ENCODE data around the gene FANCE.

The FANCE gene

GRCh38 chr6:35484921-35485392 is 32.8 kb downstream of the FANCE start:
- peak; percentile 77 for DNase-seq (ENCODE audit: low read depth)

DNA sequence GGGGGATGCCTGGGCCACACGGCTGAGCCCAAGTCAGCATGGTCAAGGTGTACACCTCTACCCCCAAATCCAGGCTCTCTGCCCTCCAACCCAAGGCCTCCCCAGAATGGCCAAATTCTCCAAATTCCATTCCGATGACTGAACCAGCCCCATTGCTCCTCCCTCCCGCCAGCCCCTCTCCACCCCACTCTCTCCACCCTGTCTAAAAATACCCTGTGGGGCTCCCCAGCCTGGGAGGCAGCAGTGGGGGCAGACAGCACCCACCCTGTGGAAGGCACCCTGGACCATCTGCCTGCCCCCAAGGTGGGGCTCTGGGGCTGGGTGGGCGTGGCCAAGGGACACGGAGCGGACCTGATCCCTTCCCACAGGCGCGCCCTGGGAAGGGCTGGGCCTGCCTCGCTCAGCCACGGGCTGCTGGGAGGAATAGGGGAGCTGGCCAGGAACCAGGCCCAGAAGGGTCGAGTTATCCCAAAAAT is 33.3 kb downstream of the FANCE start:
- DNase-seq (ENCODE audit: low read depth): peak; percentile 94

DNA sequence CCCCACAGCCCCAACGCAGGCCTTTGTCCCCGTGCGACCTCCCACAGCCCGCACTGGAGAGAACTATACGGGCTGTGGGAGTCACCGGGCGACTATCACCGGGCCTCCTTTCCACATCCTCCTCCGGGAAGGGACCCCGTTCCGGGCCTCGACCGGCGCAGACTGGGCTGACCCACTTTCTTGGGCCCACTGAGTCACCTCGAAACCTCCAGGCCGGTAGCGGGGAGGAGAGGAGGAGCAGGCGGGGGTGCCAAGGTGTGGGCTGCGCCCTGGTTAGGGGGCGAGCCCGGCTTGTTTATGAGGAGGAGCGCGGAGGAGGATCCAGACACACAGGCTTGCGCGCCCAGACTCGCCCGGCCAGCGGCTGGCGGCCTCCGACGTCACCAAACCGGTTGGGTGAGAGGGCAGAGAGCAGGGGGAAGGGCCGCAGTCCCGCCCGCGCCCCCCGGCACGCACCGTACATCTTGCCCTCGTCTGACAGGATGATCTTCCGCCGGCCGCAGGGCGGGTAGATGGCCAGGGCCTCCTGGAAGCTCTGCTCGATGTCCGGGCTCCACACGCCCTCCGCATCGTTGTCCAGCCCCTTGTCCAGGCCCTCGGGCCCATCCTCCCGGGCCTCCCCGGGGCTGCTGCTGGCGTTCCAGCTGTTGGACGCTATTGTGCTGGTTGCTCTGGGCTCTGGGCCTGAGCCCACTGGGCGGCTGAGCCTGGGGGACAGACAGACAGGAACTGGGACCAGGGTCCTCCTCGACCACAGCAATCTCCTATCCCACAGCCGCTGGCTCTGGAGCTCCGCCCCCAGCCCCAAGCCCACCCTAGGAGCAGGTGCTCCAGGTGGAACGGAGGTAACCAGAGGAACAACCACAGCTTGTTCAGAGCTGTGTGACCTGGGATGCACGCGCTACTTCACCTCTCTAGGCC is 34.1 kb downstream of the FANCE start:
- no peak for DNase-seq (ENCODE audit: low read depth)

DNA sequence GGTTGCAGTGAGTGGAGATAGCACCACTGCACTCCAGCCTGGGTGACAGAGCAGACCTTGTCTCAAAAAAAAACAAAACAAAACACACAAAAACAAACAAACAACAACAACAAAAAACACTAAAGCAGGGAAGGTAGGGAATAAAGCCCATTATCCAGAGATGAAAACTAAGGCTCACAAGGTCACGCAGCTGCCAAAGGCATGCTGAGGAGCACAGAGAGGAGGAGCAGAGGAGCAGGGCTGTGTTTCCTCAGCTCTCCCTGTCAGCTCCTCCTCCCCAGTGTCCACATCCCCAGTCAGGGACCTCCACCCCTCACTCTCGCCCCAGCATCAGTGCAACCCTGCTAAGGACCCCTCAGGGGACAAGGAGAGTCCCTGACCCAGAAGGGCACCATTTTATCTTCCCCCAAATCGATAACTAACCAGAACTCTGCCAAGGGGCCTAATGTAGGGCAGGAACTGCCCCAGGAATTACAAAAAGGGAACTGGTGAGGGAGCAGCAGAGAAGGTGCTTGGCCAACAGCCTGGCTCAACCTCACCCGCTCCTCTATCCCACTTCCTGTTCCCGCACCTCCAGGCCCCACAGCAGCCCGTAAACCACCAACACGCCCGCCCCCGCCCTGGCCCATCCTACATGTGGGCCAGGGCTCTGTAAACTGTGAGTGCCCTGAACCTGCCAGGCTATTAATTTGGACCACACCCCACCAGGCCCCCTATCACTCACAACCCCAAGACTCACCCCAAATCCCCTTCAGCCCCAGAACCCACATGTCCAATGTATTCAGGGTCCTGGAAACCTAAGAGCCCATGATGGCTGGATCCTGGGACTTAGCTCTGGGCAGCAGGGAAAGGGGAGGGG is 35.7 kb downstream of the FANCE start:
- DNase-seq (ENCODE audit: low read depth): peak; percentile 78

DNA sequence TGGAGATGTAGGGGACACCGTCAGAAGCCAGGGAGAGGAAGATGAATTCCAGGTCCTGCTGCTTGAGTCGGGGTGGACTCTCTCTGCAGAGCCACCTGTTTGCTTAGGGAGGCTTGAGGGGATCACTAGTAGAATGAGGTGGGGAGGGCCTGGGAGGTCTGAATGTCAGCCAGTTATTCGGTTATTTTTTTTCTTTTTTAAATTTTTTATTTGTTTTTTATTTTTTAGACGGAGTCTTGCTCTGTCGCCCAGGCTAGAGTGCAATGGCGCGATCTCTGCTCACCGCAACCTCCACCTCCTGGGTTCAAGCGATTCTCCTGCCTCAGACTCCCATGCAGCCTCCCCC is 36.4 kb downstream of the FANCE start:
- no peak for DNase-seq (ENCODE audit: low read depth)

- no peak for DNase-seq (ENCODE audit: low read depth)
Measured at GRCh38 chr6:35489066-35489465, 36.9 kb downstream of the FANCE start.

DNA sequence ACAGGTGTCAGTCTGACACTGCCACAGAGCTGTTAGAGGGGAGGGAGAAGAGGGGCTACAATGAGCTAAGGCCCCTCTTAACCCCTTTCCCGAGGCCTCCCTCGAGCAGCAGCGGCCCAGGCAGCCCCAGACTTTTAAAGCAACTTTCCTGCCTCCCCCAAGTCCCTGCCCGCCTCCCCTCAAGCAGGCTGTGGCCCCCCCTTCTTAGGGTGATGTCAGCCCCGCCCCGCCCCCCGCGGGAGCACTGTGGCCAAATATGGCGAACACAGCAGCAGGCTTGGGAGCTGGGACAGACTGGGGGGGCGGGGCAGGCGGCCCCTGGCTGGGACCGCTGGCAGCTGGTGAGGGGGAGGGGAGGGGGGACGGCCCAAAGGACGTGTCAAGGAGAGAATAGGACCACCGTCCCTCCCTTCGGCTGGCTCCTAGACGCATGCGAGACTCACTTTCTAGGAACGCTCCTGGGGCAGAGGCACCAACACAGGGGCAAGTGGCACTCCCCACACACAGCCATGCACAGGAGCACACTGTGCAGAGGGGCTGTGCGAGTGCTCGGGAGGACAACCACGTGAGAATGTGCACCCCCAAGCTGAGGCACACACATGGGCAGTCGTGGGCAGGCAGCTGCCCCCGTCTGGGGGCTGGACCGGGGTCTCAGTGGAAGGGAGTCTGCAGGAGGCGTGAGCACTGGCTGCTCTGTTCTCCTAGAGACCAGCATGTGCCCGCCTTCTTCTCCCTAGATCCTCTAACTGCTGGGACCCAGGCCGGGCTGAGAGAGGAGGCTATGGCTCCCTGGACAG is 38.1 kb downstream of the FANCE start:
- peak; percentile 93 for DNase-seq (ENCODE audit: low read depth)

DNA sequence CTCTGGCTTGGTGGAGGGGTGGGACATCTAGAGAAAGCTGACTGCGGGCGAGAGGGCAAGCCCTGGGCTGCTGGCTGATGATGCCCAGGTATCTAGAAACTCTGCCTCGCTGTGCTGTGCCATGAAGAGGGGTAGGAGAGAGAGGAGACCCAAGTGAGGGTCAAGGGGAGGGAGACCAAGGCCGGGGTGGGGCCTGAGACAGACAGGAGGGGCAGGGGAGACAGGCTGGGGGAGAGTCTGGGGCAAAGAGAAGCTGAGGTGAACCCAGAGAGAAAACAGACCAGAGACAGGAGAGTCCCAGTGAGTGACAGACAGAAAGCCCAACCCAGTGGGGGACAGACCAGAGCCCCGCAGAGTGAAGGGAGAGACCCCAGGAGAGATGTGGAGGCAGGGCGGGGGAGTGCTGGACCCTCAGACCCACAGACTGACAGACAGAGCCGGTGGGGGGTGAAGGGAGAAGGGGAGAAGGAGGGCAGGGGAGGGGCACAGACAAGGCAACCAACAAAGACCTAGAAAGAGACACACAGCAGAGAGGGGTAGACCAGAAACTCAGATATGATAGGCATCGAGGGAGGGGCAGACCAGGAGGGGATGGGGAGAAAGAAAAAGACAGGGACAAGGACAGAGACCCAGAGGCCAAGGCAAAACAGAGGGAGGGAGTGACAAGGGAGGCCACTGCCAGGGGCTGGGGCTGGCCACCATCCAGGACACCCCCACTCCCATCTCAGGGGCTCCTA is 38.9 kb downstream of the FANCE start:
- DNase-seq (ENCODE audit: low read depth): no peak

DNA sequence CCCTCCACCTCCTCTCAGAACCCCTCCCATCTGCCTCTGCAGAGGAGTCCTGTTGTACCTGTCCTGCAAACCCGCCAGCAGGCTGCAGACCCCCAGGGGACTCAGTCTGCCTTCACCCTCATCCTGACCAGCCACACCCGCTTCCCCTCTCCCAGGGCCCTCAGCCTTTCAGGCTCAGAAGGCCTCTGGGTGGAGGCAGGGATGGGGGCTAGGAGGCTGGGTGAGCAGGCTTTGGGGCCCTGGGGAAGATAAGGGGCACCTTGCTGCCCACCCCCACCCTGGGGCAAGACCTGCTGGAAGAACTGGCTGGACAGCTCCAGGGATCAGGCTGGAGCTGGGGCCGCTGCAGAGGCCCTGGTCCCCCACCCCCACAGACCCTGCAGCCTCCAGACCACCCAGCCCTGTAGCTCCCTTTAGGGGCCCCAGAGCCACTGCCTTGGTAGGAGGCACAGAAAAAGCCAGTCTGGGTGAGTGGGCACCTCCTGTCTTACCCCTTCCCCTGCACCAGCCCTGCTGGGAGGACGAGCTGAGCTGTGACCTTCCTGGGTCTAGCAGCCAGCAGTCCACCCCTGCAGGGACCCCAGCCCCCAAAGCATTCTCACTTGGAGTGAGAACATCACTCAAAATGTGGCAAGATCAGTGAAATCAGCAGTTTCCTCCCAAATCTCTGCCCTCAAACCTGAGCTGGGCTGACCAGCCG is 39.6 kb downstream of the FANCE start:
- DNase-seq (ENCODE audit: low read depth): no peak

DNA sequence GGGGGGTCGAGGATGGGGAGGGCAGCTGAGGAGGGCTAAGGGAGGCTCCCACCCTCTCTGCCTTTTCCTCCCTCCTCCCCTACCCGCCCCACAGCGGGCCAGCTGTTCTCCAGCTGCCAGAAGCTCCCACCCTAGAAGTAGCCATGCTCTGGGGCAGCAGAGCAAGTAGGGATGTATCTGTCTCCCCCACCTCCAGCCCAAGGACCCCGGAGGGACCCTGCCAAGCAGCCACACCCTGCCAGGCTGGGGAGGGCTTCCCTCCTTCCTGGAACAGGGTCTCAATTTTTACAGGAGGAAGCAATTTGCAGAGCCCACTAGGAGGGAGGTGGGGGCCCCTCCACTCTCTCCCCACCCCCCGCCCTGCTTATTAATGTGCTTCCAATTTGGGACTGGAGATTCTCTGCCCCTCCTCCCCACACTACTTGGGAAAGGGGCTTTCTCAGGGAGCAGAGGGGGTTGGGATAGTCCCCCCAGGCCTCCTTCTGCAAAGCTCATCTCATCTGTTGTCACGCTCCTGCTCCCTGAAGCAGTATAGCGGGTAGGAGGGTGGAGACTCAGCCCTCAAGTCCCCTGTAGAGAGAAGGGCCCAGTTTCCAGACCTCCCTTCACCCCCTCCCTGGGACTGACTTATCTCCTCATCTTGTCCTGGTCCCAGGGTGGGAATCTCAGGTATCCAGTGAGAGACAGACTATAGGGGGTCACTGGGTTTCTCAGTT is 40.3 kb downstream of the FANCE start:
- DNase-seq (ENCODE audit: low read depth): no peak

- no peak for DNase-seq (ENCODE audit: low read depth)
Measured at GRCh38 chr6:35492974-35493284, 40.8 kb downstream of the FANCE start.

- DNase-seq (ENCODE audit: low read depth): no peak
Measured at GRCh38 chr6:35493307-35493983, 41.3 kb downstream of the FANCE start.

- DNase-seq (ENCODE audit: low read depth): peak; percentile 73
Measured at GRCh38 chr6:35494161-35494563, 42.0 kb downstream of the FANCE start.

GRCh38 chr6:35495258-35496035 is 43.3 kb downstream of the FANCE start:
- DNase-seq (ENCODE audit: low read depth): peak; percentile 72

DNA sequence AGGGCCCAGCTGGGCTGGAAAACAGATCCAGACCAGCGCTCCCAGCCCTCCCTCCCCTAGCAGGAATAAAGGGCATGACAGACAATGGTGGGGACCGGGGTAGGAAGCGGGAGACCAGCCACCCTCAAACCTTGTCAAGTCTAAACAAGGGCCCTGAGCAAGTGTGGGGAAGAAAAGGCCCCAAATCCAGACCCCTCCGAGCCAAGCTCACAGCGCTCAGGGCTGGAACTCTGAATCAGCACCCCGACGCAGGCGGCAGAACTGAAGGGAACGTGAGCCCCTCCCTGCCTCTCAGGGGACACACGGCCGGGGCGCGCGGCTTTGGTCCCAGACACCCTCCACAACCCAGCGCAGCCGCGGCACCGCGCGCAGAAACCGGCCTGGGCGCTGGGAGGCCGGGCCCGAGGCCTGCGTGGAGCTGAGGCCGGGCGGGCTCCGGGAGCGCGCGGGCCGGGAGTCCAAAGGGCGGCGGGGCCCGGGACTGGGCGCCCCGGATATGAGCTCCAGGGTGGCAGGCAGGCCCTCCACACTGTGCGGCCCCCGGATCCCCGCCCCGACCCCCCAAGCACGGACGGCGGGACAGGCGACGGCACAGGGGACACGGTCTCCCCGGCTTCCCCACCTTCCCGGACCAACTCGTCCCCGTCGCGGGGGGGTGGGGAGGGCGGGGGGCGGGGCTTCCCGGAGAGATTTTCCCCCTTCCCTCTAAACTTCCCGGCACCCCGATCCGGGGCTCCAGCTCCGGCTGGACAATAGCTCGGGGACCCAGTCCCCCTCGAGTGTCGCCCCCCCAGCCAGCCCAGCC is 44.1 kb downstream of the FANCE start:
- peak; percentile 61 for DNase-seq (ENCODE audit: low read depth)

GRCh38 chr6:35496841-35497570 is 44.9 kb downstream of the FANCE start, which contains the start of gene TEAD3:
TEAD3 (minus strand) TSS chr6:35497079.
- peak; percentile 87 for DNase-seq (ENCODE audit: low read depth)
